ENCODE measurements around the gene GALNT2. TPM values are rescaled to one million over a fixed set of nuclear protein-coding genes. Genes with fewer than 3 reads are reported as not detected.

Gene GALNT2
- total and polyA plus RNA-seq, 2 of the 13 experiments (the other 11 are each of a cell fraction or from before 2014, with no cell fraction given): 39.3 to 39.6 TPM

DNA sequence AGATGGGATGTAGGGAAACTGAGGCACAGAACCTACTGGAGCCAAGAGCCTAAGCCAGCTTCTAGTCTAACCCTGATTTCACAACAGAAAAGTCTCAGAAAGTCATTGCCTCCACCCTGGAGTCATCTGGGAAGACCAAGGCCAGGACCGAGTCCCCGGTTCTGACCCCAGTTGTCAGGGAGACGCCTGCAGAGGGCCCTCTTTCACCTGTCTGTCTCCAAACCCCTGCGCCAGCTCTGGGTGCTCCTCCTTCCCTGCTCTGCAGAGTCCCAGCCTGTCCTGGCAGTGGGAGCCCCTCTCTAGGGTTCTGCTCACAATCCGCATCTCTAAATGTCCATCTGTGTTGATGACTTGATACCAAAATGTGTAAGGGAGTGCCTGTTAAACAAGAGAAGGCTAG is 209.4 kb downstream of the GALNT2 start:
- Histone ChIP-seq H3K79me2 (ENCODE audit: insufficient read depth, low read length) (no peaks in the 10 kb centered on the region), H3K9ac (ENCODE audit: insufficient read depth, low read depth, low read length) (no peak overlapping the region), H4K20me1 (ENCODE audit: insufficient read depth, low read length) (no peaks in the 10 kb centered on the region), H3K27ac (ENCODE audit: extremely low read length, insufficient read depth, low read length) (no peak overlapping the region), H3K4me2 (ENCODE audit: low read depth, low read length) (no peak overlapping the region), H3K4me3 (replicated peaks in 1 of 3; ENCODE audit: insufficient read depth in 1 of 3, low read depth in 2 of 3, low read length in 3 of 3) (no peak overlapping the region), H3K36me3 (replicated peaks in 1 of 2; ENCODE audit: control insufficient read depth in 1 of 2, insufficient read depth in 2 of 2, low read length in 2 of 2) (peaks cover 5 to 37% of the 10 kb centered on the region in 2 experiments), H2AFZ (ENCODE audit: low read length) (no peak overlapping the region), H3K9me3 (ENCODE audit: low read length) (no peaks in the 10 kb centered on the region), H3K27me3 (ENCODE audit: control insufficient read depth in 1 of 2, insufficient read depth in 2 of 2, low read length in 2 of 2) (no peaks in the 10 kb centered on the region), H3K4me1 (ENCODE audit: insufficient read depth, low read length) (no peaks in the 10 kb centered on the region)
- ATAC-seq: no peak
- DNase-seq (ENCODE audit: low spot score): no peak
- in situ Hi-C loops (cut with HindIII; ENCODE audit: extremely low pct_ligation_motif_present, low pct_unique_long_range_greater_than_20kb) (no loop called here), intact Hi-C loops (cut with micrococcal nuclease; ENCODE audit: unreplicated experiment) (no loop called here)
- no TSS peak for BruUV-seq (replicated peaks)
- no peak for TF ChIP-seq RELA (CRISPR knock-in tag; IDR thresholded peaks at IDR 0.05)
- no peak for TF ChIP-seq ZKSCAN1 (IDR thresholded peaks at IDR 0.05; ENCODE audit: low read length)
- TF ChIP-seq ZBTB3 (CRISPR knock-in tag; IDR thresholded peaks at IDR 0.05; ENCODE audit: borderline replicate concordance, low read depth): no peak
- TF ChIP-seq ADNP (CRISPR knock-in tag; IDR thresholded peaks at IDR 0.05): no peak
- no peak for TF ChIP-seq SOX13 (IDR thresholded peaks at IDR 0.05)
- no peak for TF ChIP-seq SOX13 (CRISPR knock-in tag; conservative IDR thresholded peaks at IDR 0.05 in 1 of 2, IDR thresholded peaks at IDR 0.05 in 1 of 2)
- TF ChIP-seq U2AF2 (IDR thresholded peaks at IDR 0.05; ENCODE audit: low read depth, low read length): no peak
- TF ChIP-seq ZFP82 (CRISPR knock-in tag; IDR thresholded peaks at IDR 0.05; ENCODE audit: borderline replicate concordance): no peak
- TF ChIP-seq ZNF879 (CRISPR knock-in tag; IDR thresholded peaks at IDR 0.05): no peak
- TF ChIP-seq, protein P1, sequence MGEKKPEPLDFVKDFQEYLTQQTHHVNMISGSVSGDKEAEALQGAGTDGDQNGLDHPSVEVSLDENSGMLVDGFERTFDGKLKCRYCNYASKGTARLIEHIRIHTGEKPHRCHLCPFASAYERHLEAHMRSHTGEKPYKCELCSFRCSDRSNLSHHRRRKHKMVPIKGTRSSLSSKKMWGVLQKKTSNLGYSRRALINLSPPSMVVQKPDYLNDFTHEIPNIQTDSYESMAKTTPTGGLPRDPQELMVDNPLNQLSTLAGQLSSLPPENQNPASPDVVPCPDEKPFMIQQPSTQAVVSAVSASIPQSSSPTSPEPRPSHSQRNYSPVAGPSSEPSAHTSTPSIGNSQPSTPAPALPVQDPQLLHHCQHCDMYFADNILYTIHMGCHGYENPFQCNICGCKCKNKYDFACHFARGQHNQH (CRISPR knock-in tag; IDR thresholded peaks at IDR 0.05): no peak
- TF ChIP-seq NCOR1 (IDR thresholded peaks at IDR 0.05; ENCODE audit: borderline replicate concordance, low read length): no peak
- no peak for TF ChIP-seq GABPA (IDR thresholded peaks at IDR 0.05; ENCODE audit: low read depth, low read length)
- no peak for TF ChIP-seq GABPA (CRISPR knock-in tag; IDR thresholded peaks at IDR 0.05; ENCODE audit: low read depth)
- TF ChIP-seq ZNF569 (CRISPR knock-in tag; IDR thresholded peaks at IDR 0.05; ENCODE audit: borderline replicate concordance): no peak
- TF ChIP-seq HNRNPUL1 (IDR thresholded peaks at IDR 0.05; ENCODE audit: low read depth, low read length): no peak
- no peak for TF ChIP-seq SNAI1 (CRISPR knock-in tag; IDR thresholded peaks at IDR 0.05; ENCODE audit: borderline replicate concordance)
- ChIA-PET POLR2A (no interaction called here), CTCF (ENCODE audit: low intra/inter-chr PET ratio, low total read pairs) (no interaction called here)
- WGBS (ENCODE audit: low lambda C conversion rate): 100% methylated on average over 3 of the region's 5 CpGs
- FAIRE-seq: no peak

Data from HepG2 (cell line).